ENCODE data around the gene ANLN. TPM values are rescaled to one million over a fixed set of nuclear protein-coding genes. Genes with fewer than 3 reads are reported as not detected.

ANLN gene
- total and polyA plus RNA-seq, 9 of the 15 experiments (the other 6 are each of a cell fraction or from before 2014, with no cell fraction given) = 18.1 to 66.2 (median 38.7) TPM

GRCh38 chr7:36366718-36367560, 22.7 kb upstream of the ANLN start (continued):
- TF ChIP-seq E2F6 (IDR thresholded peaks at IDR 0.05; ENCODE audit: borderline replicate concordance in 1 of 2, extremely low read depth in 1 of 2, insufficient read depth in 1 of 2, insufficient read length in 1 of 2, low read depth in 1 of 2, low read length in 1 of 2, poor library complexity in 1 of 2, severe bottlenecking in 1 of 2) (peak in 1 of 2 experiments; percentile 43), MTA2 (IDR thresholded peaks at IDR 0.05; ENCODE audit: low read depth) (no peak), CUX1 (CRISPR knock-in tag; IDR thresholded peaks at IDR 0.05) (no peak), TARDBP (IDR thresholded peaks at IDR 0.05) (peak; percentile 91), FOXP4 (CRISPR knock-in tag; IDR thresholded peaks at IDR 0.05; ENCODE audit: borderline replicate concordance) (peak; percentile 30; the same call in 1 of the 2 replicates), ZNF143 (CRISPR knock-in tag; IDR thresholded peaks at IDR 0.05) (peak; percentile 98), ZNF75A (CRISPR knock-in tag; IDR thresholded peaks at IDR 0.05) (no peak), ATF2 (CRISPR knock-in tag; IDR thresholded peaks at IDR 0.05) (no peak), ZNF589 (CRISPR knock-in tag; IDR thresholded peaks at IDR 0.05; ENCODE audit: low read depth) (no peak), ZNF592 (IDR thresholded peaks at IDR 0.05) (no peak), NFE2L1 (tag; IDR thresholded peaks at IDR 0.05; ENCODE audit: borderline replicate concordance, low read depth) (no peak)
